Omental fat pad (tissue), 4 donors: ENCODE measurements around the gene EMID1. TPM values are rescaled to one million over a fixed set of nuclear protein-coding genes. Genes with fewer than 3 reads are reported as not detected.
A peak's percentile ranks its signal among the peaks of the same experiment; 100 is the strongest.
"Not testable (repeated sequence)": the region's sequence is repeated elsewhere in the genome, so short reads cannot be mapped to it uniquely, and the experiment has no call there.

Experiments used
- ATAC-seq: fragments of 150-250 bp; one replicate; pipeline ENCODE4 v1.9.1; 2016; ENCODE audit warnings: mild to moderate bottlenecking, moderate library complexity; ENCODE audit not compliant: low FRiP score
- DNase-seq: peaks from one replicate; pipeline ENCODE4 v3.0.0-alpha.2; 2019; ENCODE audit warnings: low spot score
- total RNA-seq, 4 donors: library from RNA; depleted of rRNA; stranded (reverse); fragments of >200 nt; gene quantifications; one replicate each; pipeline ENCODE4 v1.1.0, GENCODE V29; 2016
- TF ChIP-seq, protein P1 (sequence below), 3 donors: fragments of 450-650 bp; IDR thresholded peaks; one replicate each; pipeline ENCODE4 v1.5.1; 2016 to 2017; ENCODE audit warnings: antibody characterized with exemption in 3 of 3, mild to moderate bottlenecking in 3 of 3, moderate library complexity in 2 of 3

The EMID1 gene
- total RNA-seq, 4 donors from 2014 or later, result 1.5 to 2.5 (median 1.7) TPM

GRCh38 chr22:29231971-29232959 lies 26.6 kb downstream of the EMID1 start:
- peak; percentile 41 for ATAC-seq
- TF ChIP-seq, protein P1, sequence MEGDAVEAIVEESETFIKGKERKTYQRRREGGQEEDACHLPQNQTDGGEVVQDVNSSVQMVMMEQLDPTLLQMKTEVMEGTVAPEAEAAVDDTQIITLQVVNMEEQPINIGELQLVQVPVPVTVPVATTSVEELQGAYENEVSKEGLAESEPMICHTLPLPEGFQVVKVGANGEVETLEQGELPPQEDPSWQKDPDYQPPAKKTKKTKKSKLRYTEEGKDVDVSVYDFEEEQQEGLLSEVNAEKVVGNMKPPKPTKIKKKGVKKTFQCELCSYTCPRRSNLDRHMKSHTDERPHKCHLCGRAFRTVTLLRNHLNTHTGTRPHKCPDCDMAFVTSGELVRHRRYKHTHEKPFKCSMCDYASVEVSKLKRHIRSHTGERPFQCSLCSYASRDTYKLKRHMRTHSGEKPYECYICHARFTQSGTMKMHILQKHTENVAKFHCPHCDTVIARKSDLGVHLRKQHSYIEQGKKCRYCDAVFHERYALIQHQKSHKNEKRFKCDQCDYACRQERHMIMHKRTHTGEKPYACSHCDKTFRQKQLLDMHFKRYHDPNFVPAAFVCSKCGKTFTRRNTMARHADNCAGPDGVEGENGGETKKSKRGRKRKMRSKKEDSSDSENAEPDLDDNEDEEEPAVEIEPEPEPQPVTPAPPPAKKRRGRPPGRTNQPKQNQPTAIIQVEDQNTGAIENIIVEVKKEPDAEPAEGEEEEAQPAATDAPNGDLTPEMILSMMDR (IDR thresholded peaks at IDR 0.05), result no peak
- no peak for DNase-seq

DNA sequence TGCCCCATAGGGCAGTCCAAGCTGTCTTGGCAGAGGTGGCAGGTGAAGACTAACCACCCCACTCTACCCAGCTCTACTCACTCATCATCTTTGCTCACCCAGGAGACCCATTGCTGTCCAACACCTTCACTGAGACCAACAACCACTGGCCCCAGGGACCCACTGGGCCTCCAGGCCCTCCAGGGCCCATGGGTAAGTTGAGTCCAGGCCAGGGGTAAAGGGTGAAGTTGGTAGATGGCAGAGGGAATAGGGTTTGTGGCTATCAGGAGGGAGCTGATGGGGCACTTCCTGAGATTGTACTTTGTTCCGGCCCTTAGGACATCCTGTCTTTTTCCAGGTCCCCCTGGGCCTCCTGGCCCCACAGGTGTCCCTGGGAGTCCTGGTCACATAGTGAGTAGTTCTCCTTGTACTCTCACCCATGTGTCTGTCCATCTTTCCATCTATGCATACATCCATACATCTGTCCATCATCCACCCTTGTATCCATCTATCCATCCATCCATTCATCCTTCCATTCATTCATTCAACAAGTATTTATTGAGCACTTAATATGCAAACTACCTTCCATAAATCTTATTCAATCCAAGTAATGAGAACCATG lies 27.7 kb downstream of the EMID1 start:
- TF ChIP-seq, protein P1 (IDR thresholded peaks at IDR 0.05), result no peak
- no peak for ATAC-seq
- no peak for DNase-seq

DNA sequence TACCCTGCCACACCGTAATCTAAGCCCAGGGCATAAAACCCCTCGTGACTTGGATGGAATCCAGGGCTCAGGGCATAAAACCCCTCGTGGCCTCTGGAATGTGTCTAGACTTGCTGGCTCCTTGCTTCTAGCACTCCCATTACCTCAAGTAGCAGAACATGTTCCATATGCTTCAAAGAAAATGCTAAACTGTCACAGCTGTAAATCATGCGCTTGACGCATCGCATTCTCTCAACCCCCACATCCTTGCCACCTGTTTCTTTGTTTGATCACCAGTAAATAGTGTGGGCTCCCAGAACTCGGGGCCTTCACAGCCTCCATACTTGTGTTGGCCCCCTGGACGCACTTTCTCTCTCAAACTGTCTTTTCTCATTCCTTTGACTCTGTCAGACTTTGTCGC lies 34.8 kb downstream of the EMID1 start:
- not testable (repeated sequence) for DNase-seq, ATAC-seq

GRCh38 chr22:29243874-29244446 lies 38.3 kb downstream of the EMID1 start:
- no peak for DNase-seq
- no peak for ATAC-seq
- TF ChIP-seq, protein P1 (IDR thresholded peaks at IDR 0.05), result no peak

DNA sequence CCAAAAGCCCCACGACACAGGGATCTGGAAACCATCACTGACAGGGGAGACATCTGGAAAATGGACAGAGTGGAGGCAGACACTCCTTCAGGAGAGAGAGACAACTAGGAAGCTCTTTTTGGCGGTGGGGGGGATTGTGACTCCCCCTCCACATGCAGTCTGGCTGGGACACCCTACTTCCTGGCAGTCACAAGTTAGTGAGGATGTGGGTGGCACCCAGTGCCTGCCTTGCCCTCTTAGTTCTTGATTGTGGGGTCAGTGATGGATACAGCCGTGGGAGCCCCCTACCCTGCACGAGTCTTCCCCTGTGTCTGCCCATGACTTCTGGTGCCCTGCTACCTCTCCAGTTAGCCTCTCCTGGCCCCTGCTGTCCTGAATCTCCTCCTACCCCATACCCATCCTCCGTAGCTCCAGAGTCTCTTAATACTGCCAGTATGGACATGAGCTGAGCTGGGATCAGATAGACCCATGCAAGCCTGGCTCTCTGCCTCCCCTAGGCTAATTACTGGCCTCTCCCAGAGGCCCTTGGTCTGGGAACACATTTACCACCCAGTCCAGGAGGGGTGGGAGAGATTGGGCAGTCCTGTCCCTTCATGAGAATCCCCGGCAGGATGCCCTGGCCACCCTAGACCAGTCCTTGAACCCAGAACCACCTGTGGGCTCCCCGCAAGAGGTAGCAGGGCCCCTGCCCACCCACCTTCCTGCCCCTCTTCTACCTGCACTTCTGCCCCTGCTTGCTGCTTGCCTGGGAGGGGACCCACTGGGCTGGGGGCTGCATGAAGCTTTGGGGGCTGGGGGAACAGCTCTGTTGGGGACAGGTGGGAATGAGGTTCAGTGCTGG lies 39.3 kb downstream of the EMID1 start:
- TF ChIP-seq, protein P1 (IDR thresholded peaks at IDR 0.05), result no peak
- peak; percentile 39 for ATAC-seq
- DNase-seq, result no peak

DNA sequence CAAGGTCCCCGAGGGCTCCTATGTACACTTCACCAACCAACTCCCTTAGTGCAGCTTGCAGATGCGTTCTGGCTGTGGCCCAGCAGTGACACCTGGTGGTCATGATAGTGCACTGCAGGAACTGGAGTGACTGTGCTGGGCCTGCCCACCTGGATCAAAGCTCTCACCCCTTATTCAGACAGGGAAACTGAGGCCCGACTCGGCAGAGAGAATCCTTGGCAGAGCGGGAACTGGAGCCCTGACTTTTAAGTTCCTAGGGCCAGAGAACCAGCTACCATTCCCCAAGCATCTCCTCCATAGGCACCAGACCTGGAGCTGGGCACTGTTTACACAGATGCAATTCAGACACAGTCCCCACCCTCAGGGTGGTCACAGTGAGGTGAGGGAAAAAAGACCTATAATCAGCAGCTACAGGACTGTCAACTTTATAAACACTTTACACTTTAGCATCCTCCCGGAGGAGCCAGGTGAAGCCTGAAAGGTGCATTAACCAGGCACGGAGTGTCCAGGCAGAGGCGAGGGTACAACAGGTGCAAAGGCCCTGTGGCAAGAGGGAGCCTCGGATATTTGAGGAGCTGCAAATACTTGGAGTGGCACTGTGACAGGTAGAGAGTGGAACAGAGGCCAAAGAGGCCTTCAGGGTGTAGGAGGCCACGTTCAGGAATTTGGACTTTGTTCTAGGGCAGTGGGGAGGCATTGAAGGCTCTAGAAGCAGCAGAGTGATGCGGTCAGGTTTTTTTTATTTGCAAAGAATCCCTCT lies 40.1 kb downstream of the EMID1 start:
- ATAC-seq (peak; percentile 69), DNase-seq (peak; percentile 45)
- TF ChIP-seq, protein P1 (IDR thresholded peaks at IDR 0.05), result peak in 2 of 3 donors; percentile 41 to 45

GRCh38 chr22:29247891-29248290 lies 42.2 kb downstream of the EMID1 start:
- DNase-seq, ATAC-seq: not testable (repeated sequence)
